GM23338 (cell line): Measurements from ENCODE around the gene WDR20.

Experiments used
- CTCF ChIP-seq, 2 experiments: fragments of 200-600 bp in 1 of 2; sonication (generic) in 1 of 2; conservative IDR thresholded peaks; 2 replicates each; pipeline versions ENCODE4 v1.5.1 to v1.6.1; 2016 to 2017; ENCODE audit warnings: antibody characterized with exemption in 2 of 2, low read depth in 2 of 2, mild to moderate bottlenecking in 2 of 2, moderate library complexity in 1 of 2
- EZH2phosphoT487 ChIP-seq: fragments of 200-600 bp; sonication (generic); IDR thresholded peaks from one replicate; pipeline ENCODE4 v1.8.1; 2018; ENCODE audit warnings: antibody characterized with exemption; ENCODE audit not compliant: unreplicated experiment
- POLR2AphosphoS5 ChIP-seq: IDR thresholded peaks from 2 replicates; pipeline ENCODE4 v1.6.1; 2016; ENCODE audit warnings: antibody characterized with exemption, low read depth

GRCh38 chr14:102225936-102226335 is 86.2 kb downstream of the WDR20 start:
- no peak for TF ChIP-seq POLR2AphosphoS5
- no peak for TF ChIP-seq EZH2phosphoT487
- TF ChIP-seq CTCF (conservative IDR thresholded peaks at IDR 0.05; ENCODE audit: low read depth in 2 of 2) = no peak
